Articular chondrocyte of knee joint (primary cell): Measurements from ENCODE around the gene EDRF1. TPM values are rescaled to one million over a fixed set of nuclear protein-coding genes. Genes with fewer than 3 reads are reported as not detected.

Experiments
- total RNA-seq: library from RNA; depleted of rRNA; stranded (reverse); fragments of >200 nt; gene quantifications from 2 replicates; pipeline ENCODE4 v1.2.3, GENCODE V29; 2012

EDRF1 gene
- total RNA-seq: 26.7 and 29.2 TPM in 2 replicates

DNA sequence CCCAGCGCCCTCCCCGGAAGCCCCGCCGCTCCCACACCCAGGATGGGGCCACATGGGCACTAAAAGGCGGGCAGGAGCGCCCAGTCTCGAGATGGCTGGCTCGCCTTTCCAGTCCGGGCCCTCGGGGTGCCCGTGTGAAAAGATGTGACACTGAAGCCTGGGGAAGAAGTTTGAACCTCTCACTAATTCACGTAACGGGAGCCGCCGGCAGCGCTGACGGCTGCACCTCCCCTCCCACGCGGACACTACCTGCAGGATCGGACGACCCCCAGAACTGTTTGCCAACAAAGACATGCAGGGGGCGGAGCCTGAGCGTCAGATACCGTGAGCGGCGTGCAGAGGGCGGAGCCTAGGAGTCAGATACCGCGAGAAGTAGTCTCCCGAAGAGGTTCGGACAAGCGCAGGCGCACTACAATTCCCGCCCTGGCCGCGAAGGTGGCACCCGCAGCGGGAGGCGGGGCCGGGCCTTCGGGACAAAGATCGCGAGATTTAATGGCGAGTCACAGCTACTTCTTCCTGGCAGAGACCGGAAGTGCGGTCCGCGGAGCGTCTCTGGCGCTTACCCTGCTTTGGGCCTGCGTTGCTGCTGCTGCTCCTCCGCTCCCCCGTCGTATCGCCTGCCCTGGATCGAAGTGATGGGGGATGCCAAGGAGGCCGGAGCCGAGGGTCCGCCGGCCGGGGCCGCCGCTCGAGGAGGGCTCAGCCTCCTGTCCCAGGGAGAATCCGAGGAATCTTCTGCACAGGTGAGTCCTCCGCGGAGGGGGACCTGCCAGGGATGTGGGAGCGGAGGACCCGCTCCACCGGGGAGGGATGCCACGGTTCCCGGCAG lies at the start of gene EDRF1:
EDRF1 (plus strand) TSS at position 537 of the 829 bp plus-strand sequence; CDS start at position 636, 99 bp downstream.

GRCh38 chr10:125683063-125683462 lies 36.4 kb upstream of the EDRF1 start, which contains the start of gene TEX36:
Gene TEX36 (minus strand): TSS chr10:125683163. CDS start chr10:125682989, 174 bp downstream.

GRCh38 chr10:125775491-125776106 lies 56.1 kb downstream of the EDRF1 start, which contains the start of gene MMP21:
Gene MMP21 (minus strand): TSS chr10:125775821. CDS start chr10:125775821, 0 bp downstream.

Other genes with a start within 250 kb of the EDRF1 start
- gene TEX36, start 36.5 kb upstream of the EDRF1 start, total RNA-seq: not detected in 2 replicates
- 0.11 TPM in 1 of 2 replicates, not detected in the other for gene MMP21, start 56.1 kb downstream of the EDRF1 start, total RNA-seq
- 93.3 and 97.3 TPM in 2 replicates for gene UROS, start 103.5 kb downstream of the EDRF1 start, total RNA-seq
- 41.5 and 49.4 TPM in 2 replicates for gene BCCIP, start 103.8 kb downstream of the EDRF1 start, total RNA-seq
- gene DHX32, start 161.6 kb downstream of the EDRF1 start, total RNA-seq: 40.9 and 42.7 TPM in 2 replicates
- gene FANK1, start 176.9 kb downstream of the EDRF1 start, total RNA-seq: 4.0 and 4.8 TPM in 2 replicates